ENCODE data around the gene SLC22A16.

SLC22A16 gene

DNA sequence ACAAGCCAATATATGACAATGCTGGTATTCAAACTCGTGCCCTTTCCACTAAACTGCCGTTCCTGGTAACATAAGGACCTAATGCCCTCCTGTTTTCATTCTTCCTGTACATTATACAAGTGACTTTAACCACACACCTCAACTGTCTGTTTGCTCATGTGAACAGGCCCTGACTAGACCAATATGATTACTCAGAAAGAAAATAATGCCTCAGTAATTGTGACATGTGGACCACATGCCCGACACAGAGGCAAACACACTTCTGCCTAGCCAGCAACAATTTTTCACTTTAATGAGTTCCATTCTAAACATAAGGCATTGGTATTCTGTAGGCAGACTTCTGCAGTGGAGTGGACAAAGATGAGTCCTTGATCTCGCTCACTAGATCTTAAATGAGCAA lies 30.0 kb downstream of the SLC22A16 start:
- H3K36me3 ChIP-seq = peaks cover 5% of the 10 kb centered on the region
- no peak overlapping the region for H3K27ac ChIP-seq
- H3K9me3 ChIP-seq = no peaks in the 10 kb centered on the region
- TF ChIP-seq, protein P1, sequence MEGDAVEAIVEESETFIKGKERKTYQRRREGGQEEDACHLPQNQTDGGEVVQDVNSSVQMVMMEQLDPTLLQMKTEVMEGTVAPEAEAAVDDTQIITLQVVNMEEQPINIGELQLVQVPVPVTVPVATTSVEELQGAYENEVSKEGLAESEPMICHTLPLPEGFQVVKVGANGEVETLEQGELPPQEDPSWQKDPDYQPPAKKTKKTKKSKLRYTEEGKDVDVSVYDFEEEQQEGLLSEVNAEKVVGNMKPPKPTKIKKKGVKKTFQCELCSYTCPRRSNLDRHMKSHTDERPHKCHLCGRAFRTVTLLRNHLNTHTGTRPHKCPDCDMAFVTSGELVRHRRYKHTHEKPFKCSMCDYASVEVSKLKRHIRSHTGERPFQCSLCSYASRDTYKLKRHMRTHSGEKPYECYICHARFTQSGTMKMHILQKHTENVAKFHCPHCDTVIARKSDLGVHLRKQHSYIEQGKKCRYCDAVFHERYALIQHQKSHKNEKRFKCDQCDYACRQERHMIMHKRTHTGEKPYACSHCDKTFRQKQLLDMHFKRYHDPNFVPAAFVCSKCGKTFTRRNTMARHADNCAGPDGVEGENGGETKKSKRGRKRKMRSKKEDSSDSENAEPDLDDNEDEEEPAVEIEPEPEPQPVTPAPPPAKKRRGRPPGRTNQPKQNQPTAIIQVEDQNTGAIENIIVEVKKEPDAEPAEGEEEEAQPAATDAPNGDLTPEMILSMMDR (IDR thresholded peaks at IDR 0.05) = no peak
- peaks cover 18 to 19% of the 10 kb centered on the region in 2 experiments for H3K4me1 ChIP-seq (ENCODE audit: control insufficient read depth in 1 of 2, insufficient read depth in 1 of 2, low read depth in 1 of 2, low read length in 1 of 2)
- no peaks in the 10 kb centered on the region for H3K27me3 ChIP-seq
- H3K4me3 ChIP-seq (ENCODE audit: low read depth in 1 of 2, low read length in 1 of 2) = no peak overlapping the region

DNA sequence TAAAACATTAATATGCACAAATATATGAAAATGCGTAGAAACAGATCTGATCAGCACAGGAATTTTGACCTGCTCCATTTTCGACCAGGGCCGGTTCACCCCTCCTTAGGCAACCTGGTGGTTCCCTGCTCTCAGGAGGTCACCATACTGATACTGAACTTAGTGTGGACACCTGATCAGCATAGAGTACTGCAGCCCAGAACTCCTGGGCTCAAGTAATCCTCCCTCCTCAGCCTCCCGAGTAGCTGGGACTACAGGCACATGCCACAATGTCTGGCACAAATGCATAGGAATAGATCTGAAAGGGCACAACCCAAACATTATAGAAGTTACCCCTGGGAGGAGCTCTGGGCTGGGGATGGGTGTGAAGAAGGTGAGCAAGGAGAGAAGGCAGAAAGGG lies 36.4 kb downstream of the SLC22A16 start:
- TF ChIP-seq, protein P1 (IDR thresholded peaks at IDR 0.05) = no peak
- no peak overlapping the region for H3K27ac ChIP-seq

DNA sequence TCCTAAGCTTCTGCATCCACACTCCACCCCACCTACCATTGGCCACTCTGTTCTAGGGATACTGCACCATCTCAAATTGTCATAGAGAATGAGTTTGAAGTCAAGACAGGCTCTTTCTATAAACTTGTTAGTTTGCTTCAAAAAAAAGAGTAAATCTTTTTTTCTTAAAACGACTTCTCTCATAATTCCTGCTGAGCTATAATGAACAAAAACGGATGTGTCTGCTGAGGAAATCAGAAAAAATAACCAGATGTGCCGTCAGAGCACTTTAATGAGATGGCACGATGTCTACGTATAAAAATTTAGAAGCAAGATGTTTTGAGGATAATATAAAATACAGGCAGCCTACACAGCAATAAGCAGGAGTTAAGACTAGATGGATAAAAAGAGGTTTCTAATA lies 37.1 kb downstream of the SLC22A16 start:
- TF ChIP-seq, protein P1 (IDR thresholded peaks at IDR 0.05) = no peak

More for the DNA sequence above, 36.4 kb downstream of the SLC22A16 start:
- Histone ChIP-seq H3K27me3 (no peaks in the 10 kb centered on the region), H3K4me3 (ENCODE audit: low read depth in 1 of 2, low read length in 1 of 2) (no peak overlapping the region), H3K4me1 (ENCODE audit: control insufficient read depth in 1 of 2, insufficient read depth in 1 of 2, low read depth in 1 of 2, low read length in 1 of 2) (no peaks in the 10 kb centered on the region), H3K36me3 (peaks cover 23% of the 10 kb centered on the region), H3K9me3 (no peaks in the 10 kb centered on the region)

DNA sequence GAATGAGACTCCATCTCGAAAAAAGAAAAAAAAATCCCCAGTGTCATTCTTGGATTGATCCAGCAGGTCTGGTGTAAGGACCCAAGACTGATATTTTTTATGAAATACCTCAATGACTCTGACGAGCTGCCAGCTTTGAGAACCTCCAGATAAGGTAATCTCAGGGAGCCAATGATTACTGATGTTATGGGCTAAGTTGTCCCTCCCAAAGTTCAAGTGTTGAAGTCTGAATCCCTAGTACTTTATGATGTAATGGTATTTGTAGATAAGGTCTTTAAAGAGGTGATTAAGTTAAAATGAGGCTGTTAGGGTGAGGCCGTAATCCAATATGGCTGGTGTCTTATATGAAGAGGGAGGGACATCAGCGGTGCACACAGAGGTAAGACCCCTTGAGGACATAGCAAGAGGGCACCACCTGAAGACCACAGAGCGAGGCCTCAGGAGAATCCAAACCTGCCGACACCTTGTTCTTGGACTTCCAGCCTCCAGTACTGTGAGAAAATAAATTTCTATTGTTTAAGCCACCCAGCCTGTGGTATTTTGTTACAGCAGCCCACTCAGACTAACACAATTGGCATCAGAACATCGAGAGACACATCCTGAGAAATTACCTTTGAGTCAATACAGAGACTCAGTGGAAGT lies 41.3 kb downstream of the SLC22A16 start:
- Histone ChIP-seq H3K4me3 (ENCODE audit: low read depth in 1 of 2, low read length in 1 of 2) (no peak overlapping the region), H3K27ac (no peak overlapping the region), H3K9me3 (no peaks in the 10 kb centered on the region), H3K27me3 (no peaks in the 10 kb centered on the region), H3K4me1 (ENCODE audit: control insufficient read depth in 1 of 2, insufficient read depth in 1 of 2, low read depth in 1 of 2, low read length in 1 of 2) (peaks cover 19 to 26% of the 10 kb centered on the region in 2 experiments), H3K36me3 (peaks cover 21% of the 10 kb centered on the region)
- TF ChIP-seq, protein P1 (IDR thresholded peaks at IDR 0.05) = no peak

More for the DNA sequence above, 37.1 kb downstream of the SLC22A16 start:
- H3K27me3 ChIP-seq = no peaks in the 10 kb centered on the region
- H3K36me3 ChIP-seq = peaks cover 25% of the 10 kb centered on the region
- no peak overlapping the region for H3K27ac ChIP-seq
- no peak overlapping the region for H3K4me3 ChIP-seq (ENCODE audit: low read depth in 1 of 2, low read length in 1 of 2)
- no peaks in the 10 kb centered on the region for H3K9me3 ChIP-seq
- no peaks in the 10 kb centered on the region for H3K4me1 ChIP-seq (ENCODE audit: control insufficient read depth in 1 of 2, insufficient read depth in 1 of 2, low read depth in 1 of 2, low read length in 1 of 2)

DNA sequence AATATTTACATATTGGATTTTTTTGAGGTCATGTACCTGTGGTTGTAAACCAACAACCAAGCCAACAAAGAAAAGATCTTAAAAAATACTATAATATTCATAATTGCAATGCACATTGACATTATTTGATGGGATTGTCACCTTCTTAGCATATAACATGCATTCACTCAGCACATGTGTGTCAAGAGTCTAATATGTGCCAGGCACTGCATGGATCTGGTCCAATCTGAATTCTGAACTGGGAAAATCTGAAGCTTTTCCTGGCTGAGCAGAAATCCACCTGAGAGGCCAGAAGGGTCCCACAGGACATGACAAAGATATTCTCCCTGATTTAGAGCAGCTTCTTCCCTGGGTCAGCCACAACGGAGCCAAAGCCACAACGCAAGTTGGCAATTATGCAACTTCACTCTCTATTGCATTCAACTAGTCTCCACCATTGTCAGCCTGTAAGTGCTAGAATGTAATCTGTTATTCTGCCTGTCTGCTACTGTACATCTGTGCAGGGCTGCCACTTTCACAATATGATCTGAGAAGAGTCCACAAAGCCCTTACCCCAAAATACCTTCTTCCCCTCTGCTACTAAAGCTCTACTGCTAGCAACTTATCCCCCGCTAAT lies 44.0 kb downstream of the SLC22A16 start:
- peaks cover 19 to 26% of the 10 kb centered on the region in 2 experiments for H3K4me1 ChIP-seq (ENCODE audit: control insufficient read depth in 1 of 2, insufficient read depth in 1 of 2, low read depth in 1 of 2, low read length in 1 of 2)
- no peak overlapping the region for H3K4me3 ChIP-seq (ENCODE audit: low read depth in 1 of 2, low read length in 1 of 2)
- TF ChIP-seq, protein P1 (IDR thresholded peaks at IDR 0.05) = no peak
- H3K36me3 ChIP-seq = peaks cover 24% of the 10 kb centered on the region
- no peaks in the 10 kb centered on the region for H3K9me3 ChIP-seq
- H3K27me3 ChIP-seq = no peaks in the 10 kb centered on the region
- H3K27ac ChIP-seq = no peak overlapping the region

All from neutrophil (primary cell).